ENCODE data around the gene KCNJ4.

The KCNJ4 gene

DNA sequence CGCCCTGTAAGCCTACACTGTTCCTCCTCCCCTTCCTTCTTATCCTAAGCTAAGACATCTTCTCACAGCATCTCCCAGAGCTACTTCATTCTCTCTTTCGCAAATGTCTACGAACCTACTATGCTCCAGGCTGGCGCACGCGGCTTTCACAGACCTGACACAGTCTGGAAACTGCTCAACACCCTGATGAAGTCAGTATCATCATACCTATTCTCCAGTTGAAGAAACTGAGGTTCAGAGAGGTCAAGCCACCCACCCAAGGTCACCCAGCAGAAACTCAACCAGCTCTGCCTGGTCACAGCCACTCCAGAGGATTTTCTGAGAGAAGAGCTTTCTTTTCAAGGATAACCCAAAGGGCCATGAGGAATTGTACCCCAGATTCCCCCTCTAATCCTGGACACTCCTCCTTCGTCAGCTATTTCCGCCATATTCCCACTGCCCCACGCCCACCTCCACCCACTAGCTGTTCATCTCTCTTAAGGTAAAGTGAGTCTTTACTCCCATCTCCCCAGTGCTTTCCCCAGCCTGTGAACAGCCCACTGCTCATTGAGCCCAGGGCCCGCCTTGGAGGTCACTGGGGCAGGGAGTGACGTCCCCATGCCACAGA is 1.8 kb downstream of the KCNJ4 start:
- no peak for DNase-seq (ENCODE audit: low read depth)
- TF ChIP-seq, protein P1, sequence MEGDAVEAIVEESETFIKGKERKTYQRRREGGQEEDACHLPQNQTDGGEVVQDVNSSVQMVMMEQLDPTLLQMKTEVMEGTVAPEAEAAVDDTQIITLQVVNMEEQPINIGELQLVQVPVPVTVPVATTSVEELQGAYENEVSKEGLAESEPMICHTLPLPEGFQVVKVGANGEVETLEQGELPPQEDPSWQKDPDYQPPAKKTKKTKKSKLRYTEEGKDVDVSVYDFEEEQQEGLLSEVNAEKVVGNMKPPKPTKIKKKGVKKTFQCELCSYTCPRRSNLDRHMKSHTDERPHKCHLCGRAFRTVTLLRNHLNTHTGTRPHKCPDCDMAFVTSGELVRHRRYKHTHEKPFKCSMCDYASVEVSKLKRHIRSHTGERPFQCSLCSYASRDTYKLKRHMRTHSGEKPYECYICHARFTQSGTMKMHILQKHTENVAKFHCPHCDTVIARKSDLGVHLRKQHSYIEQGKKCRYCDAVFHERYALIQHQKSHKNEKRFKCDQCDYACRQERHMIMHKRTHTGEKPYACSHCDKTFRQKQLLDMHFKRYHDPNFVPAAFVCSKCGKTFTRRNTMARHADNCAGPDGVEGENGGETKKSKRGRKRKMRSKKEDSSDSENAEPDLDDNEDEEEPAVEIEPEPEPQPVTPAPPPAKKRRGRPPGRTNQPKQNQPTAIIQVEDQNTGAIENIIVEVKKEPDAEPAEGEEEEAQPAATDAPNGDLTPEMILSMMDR (conservative IDR thresholded peaks at IDR 0.05; ENCODE audit: control insufficient read depth, insufficient read depth, low read depth, low read length), result no peak
- no peak overlapping the region for H3K4me3 ChIP-seq (ENCODE audit: control insufficient read depth, low read depth, low read length)

DNA sequence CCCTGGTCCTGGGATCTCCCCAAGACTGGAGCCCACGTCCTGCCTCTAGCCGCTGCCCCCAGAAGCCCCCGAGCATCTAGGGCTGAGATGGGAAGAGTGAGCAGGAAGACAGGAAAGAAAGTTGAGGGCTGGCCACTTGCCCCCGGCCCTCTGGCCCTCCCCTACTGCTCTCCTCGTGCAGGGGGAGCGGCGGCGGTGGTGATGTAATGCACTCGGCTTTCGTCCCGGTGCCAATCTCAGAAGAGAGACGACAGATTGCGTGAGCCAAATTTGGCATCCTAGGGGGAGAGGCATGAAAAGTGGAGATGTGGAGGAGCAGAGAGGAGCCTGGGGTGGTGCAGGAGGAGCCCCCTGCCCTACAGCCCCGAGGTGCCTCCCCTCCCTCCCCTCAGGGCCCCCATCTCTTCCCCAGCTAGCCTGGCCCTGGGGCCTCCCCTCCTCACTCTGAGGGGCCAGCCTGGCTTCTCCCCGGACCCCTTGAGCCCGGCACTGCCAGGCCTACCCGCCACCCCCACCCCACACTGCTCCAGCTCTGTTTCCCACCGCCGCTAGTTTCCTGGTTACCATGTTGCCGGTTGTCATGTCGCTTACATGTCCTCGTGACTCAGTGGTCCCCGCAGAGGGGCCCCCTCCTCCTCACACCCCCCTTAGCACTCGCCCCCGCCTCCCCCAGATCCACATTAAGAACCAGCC is 2.5 kb downstream of the KCNJ4 start:
- H3K4me3 ChIP-seq (ENCODE audit: control insufficient read depth, low read depth, low read length), result no peak overlapping the region
- TF ChIP-seq, protein P1 (conservative IDR thresholded peaks at IDR 0.05; ENCODE audit: control insufficient read depth, insufficient read depth, low read depth, low read length), result no peak
- no peak for DNase-seq (ENCODE audit: low read depth)

DNA sequence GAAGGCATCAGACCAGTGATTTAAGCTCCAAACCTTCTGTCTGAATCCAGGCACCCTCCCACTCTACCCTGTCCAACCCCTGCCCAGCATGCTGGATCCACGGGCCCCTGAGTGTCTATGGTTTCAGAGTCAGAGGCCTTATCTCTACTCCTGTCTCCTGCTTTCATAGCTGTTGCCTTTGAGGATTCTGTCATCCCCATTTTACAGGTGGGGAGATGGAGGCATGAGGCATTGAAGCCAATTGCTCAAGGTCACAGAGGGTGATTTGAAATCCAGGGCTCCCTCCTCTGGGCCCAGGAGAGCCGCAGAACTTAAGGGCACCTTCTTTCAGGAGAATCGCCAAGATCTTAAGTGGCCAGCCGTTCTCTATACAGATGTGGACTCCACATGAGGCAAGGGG is 3.1 kb downstream of the KCNJ4 start:
- DNase-seq (ENCODE audit: low read depth), result no peak
- TF ChIP-seq, protein P1 (conservative IDR thresholded peaks at IDR 0.05; ENCODE audit: control insufficient read depth, insufficient read depth, low read depth, low read length), result no peak
- H3K4me3 ChIP-seq (ENCODE audit: control insufficient read depth, low read depth, low read length), result no peak overlapping the region

DNA sequence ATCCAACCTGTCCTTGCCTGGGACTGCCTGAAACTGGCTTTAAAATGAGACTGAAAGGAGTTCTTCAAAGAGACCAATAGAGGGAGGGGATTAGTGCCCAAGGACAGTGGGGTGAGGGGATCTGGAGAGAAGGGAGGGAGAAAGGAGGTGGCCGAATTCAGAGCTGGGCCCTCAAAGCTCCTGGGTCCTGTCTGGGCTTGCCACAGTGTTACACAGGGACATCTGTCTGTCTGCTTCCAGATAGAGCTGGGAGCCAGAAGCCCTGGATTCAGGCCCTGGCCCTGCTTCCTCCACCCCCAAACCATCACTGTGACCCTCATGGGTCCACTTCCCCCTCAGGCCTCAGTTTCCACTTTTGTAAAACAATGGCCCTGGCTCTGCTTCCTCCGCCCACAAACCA is 3.6 kb downstream of the KCNJ4 start:
- DNase-seq (ENCODE audit: low read depth), result no peak
- H3K4me3 ChIP-seq (ENCODE audit: control insufficient read depth, low read depth, low read length), result no peak overlapping the region
- TF ChIP-seq, protein P1 (conservative IDR thresholded peaks at IDR 0.05; ENCODE audit: control insufficient read depth, insufficient read depth, low read depth, low read length), result no peak

DNA sequence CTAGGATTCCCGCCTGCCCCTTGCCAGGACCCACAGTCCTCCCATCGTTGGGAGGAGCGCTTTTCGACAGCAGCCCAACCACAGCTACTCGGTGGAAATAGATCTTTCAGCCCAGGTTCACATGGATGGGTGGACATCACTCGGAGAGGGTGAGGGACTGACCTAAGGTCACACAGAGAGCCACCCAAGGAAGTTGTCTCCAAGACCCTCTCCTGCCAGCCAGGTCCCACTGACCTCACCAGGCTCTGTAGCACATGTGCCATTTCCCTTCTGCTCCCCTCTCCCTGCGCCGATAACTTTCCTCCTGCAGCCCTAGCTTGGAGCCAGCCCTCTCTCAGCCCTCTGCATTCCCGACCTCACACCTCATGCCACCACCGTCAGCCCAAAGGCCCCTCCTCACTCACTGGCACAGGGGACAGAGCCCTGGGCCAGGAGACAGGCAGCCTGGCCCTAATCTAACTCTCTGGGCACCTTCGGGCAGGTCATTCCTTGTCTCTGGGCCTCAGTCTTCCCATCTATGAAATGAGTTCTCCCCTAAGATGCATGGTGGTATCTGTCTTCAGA is 4.7 kb downstream of the KCNJ4 start:
- TF ChIP-seq, protein P1 (conservative IDR thresholded peaks at IDR 0.05; ENCODE audit: control insufficient read depth, insufficient read depth, low read depth, low read length), result no peak
- DNase-seq (ENCODE audit: low read depth), result no peak
- no peak overlapping the region for H3K4me3 ChIP-seq (ENCODE audit: control insufficient read depth, low read depth, low read length)

DNA sequence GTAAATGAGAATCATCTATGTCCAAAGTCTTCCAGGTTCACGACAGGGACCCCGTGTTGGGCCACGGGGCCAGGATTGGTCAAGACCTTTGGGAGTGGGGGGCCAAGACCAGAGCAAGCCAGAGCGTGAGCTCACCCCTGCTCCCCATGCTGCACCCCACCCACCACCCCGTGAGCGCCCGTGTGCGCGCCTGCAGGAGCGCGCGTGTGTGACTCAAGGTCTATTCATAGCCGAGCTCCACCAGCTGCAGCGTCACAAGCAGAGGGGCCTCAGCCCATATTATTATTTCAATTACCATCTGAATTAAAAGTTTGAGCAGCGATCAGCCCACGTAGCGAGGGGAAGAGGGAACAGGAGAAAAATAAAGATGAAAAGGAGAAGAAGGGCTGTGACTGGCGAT is 5.2 kb downstream of the KCNJ4 start:
- no peak overlapping the region for H3K4me3 ChIP-seq (ENCODE audit: control insufficient read depth, low read depth, low read length)
- TF ChIP-seq, protein P1 (conservative IDR thresholded peaks at IDR 0.05; ENCODE audit: control insufficient read depth, insufficient read depth, low read depth, low read length), result no peak

More for the DNA sequence above, 5.2 kb downstream of the KCNJ4 start:
- DNase-seq (ENCODE audit: low read depth), result no peak

Measured in fibroblast of mammary gland (primary cell).